HCT116 (cell line): ENCODE results near the gene ACAD8.
A peak's percentile ranks its signal among the peaks of the same experiment; 100 is the strongest.

Experiments
- EZH2 ChIP-seq: fragments of 200-600 bp; sonication (generic); IDR thresholded peaks from 2 replicates; pipeline ENCODE4 v1.6.1; 2017; ENCODE audit warnings: antibody characterized with exemption, mixed run types
- JUND ChIP-seq: IDR thresholded peaks from 2 replicates; pipeline ENCODE4 v1.6.1; 2012
- POLR2A ChIP-seq: IDR thresholded peaks from 2 replicates; pipeline ENCODE4 v1.7.0; 2011; ENCODE audit warnings: borderline replicate concordance; ENCODE audit not compliant: insufficient read depth, insufficient read length; ENCODE audit errors: extremely low read depth
- SP1 ChIP-seq: IDR thresholded peaks from 2 replicates; pipeline ENCODE4 v1.6.1; 2012; ENCODE audit warnings: low read depth
- YY1 ChIP-seq: IDR thresholded peaks from 2 replicates; pipeline ENCODE4 v1.6.1; 2011; ENCODE audit warnings: low read length, low read depth, moderate library complexity, mild to moderate bottlenecking; ENCODE audit not compliant: insufficient replicate concordance; ENCODE audit errors: extremely low read depth
- ZNF274 ChIP-seq: fragments of 200-500 bp; sonication (Bioruptor generic); IDR thresholded peaks from 2 replicates; pipeline ENCODE4 v1.6.1; 2014; ENCODE audit warnings: mild to moderate bottlenecking, low read depth, low read length, inconsistent platforms
- TF ChIP-seq, protein P1 (sequence below), 3 experiments: fragments of 200-600 bp in 1 of 3; sonication (generic) in 1 of 3; IDR thresholded peaks in 2 of 3; conservative IDR thresholded peaks in 1 of 3; 2 replicates each; pipeline ENCODE4 v1.5.1; 2012 to 2017; ENCODE audit warnings: low read depth in 2 of 3, low read length in 2 of 3, antibody characterized with exemption in 1 of 3, borderline replicate concordance in 1 of 3, control low read depth in 1 of 3, mild to moderate bottlenecking in 1 of 3, mixed read lengths in 1 of 3, mixed run types in 1 of 3, moderate library complexity in 1 of 3; ENCODE audit not compliant: insufficient read depth in 1 of 3

DNA sequence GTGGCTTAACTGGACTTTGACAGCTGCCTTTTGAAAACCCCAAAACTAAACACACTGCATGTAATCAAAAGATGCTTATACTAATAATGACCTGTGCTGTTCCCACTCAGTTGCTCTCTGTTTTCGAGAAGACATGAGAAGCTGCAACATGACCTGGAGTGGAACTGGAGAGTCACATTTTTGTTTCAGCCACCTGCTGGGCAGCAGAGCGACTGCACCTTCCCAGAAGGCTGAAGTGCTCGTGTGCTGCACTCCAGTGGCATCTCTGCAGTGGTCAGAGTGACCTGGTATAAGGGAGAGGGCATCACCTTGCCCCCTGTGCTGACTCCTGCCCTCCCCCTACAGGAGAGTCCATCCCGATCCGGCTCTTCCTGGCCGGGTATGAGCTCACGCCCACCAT is 8.8 kb upstream of the ACAD8 start:
- TF ChIP-seq, protein P1, sequence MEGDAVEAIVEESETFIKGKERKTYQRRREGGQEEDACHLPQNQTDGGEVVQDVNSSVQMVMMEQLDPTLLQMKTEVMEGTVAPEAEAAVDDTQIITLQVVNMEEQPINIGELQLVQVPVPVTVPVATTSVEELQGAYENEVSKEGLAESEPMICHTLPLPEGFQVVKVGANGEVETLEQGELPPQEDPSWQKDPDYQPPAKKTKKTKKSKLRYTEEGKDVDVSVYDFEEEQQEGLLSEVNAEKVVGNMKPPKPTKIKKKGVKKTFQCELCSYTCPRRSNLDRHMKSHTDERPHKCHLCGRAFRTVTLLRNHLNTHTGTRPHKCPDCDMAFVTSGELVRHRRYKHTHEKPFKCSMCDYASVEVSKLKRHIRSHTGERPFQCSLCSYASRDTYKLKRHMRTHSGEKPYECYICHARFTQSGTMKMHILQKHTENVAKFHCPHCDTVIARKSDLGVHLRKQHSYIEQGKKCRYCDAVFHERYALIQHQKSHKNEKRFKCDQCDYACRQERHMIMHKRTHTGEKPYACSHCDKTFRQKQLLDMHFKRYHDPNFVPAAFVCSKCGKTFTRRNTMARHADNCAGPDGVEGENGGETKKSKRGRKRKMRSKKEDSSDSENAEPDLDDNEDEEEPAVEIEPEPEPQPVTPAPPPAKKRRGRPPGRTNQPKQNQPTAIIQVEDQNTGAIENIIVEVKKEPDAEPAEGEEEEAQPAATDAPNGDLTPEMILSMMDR (IDR thresholded peaks at IDR 0.05 in 2 of 3, conservative IDR thresholded peaks at IDR 0.05 in 1 of 3; ENCODE audit: borderline replicate concordance in 1 of 3, insufficient read depth in 1 of 3, low read depth in 2 of 3, low read length in 2 of 3), result peak; percentile 33 to 60 (median 47); a peak in 5 of 6 replicates
- TF ChIP-seq EZH2, result no peak
- no peak for TF ChIP-seq SP1
- TF ChIP-seq ZNF274, result no peak
- no peak for TF ChIP-seq YY1
- TF ChIP-seq JUND, result no peak
- no peak for TF ChIP-seq POLR2A
